ENCODE measurements around the gene FBXO41. TPM values are rescaled to one million over a fixed set of nuclear protein-coding genes. Genes with fewer than 3 reads are reported as not detected.

FBXO41 gene
- total RNA-seq, 1 donor from 2014 or later: 10.1 TPM

- H3K27ac Mint-ChIP-seq (ENCODE audit: unreplicated experiment): no peak overlapping the region
- H3K4me1 ChIP-seq (ENCODE audit: insufficient read depth, low read length): no peaks in the 10 kb centered on the region
- H3K27ac ChIP-seq (ENCODE audit: low read depth, low read length): no peak overlapping the region
- H3K79me2 ChIP-seq (ENCODE audit: insufficient read depth, low read length): no peaks in the 10 kb centered on the region
- H3K9me3 ChIP-seq (ENCODE audit: insufficient read depth, low read depth, low read length): no peaks in the 10 kb centered on the region
- H2AFZ ChIP-seq (ENCODE audit: low read depth, low read length): no peak overlapping the region
- FAIRE-seq (no peak), DNase-seq (ENCODE audit: low read depth) (no peak)
- no peak for TF ChIP-seq CTCF (IDR thresholded peaks at IDR 0.05; ENCODE audit: insufficient read depth, low read depth, low read length)
- no peak for TF ChIP-seq EZH2 (IDR thresholded peaks at IDR 0.05; ENCODE audit: insufficient read depth, low read length)
- peaks cover 15% of the 10 kb centered on the region for H3K36me3 Mint-ChIP-seq (ENCODE audit: low read depth, unreplicated experiment)
- H3K36me3 ChIP-seq (ENCODE audit: insufficient read depth, low read length): no peaks in the 10 kb centered on the region
- H3K4me3 ChIP-seq (ENCODE audit: insufficient read depth, low read depth, low read length): no peak overlapping the region
- H3K27me3 ChIP-seq (ENCODE audit: insufficient read depth, low read length): no peaks in the 10 kb centered on the region
- no peak overlapping the region for H3K4me2 ChIP-seq (ENCODE audit: low read length)
- no peaks in the 10 kb centered on the region for H3K9me3 Mint-ChIP-seq (ENCODE audit: unreplicated experiment)
- no peaks in the 10 kb centered on the region for H3K4me1 Mint-ChIP-seq (ENCODE audit: low read depth, unreplicated experiment)
- H4K20me1 ChIP-seq (ENCODE audit: insufficient read depth, low read length): peaks cover 26% of the 10 kb centered on the region
- H3K9ac ChIP-seq (ENCODE audit: low read length): no peak overlapping the region
- no peaks in the 10 kb centered on the region for H3K27me3 Mint-ChIP-seq (ENCODE audit: low read depth, unreplicated experiment)
- no peak overlapping the region for H3K4me3 Mint-ChIP-seq (ENCODE audit: unreplicated experiment)
Measured at GRCh38 chr2:73259276-73259675, 25.0 kb downstream of the FBXO41 start.

GRCh38 chr2:73258913-73259215 is 25.4 kb downstream of the FBXO41 start:
- TF ChIP-seq CTCF (IDR thresholded peaks at IDR 0.05; ENCODE audit: insufficient read depth, low read depth, low read length) (no peak), EZH2 (IDR thresholded peaks at IDR 0.05; ENCODE audit: insufficient read depth, low read length) (no peak)
- Histone ChIP-seq H3K4me1 (ENCODE audit: insufficient read depth, low read length) (no peaks in the 10 kb centered on the region), H3K27me3 (ENCODE audit: insufficient read depth, low read length) (no peaks in the 10 kb centered on the region), H4K20me1 (ENCODE audit: insufficient read depth, low read length) (peaks cover 30% of the 10 kb centered on the region), H3K79me2 (ENCODE audit: insufficient read depth, low read length) (no peaks in the 10 kb centered on the region), H3K4me3 (ENCODE audit: insufficient read depth, low read depth, low read length) (no peak overlapping the region), H3K27ac (ENCODE audit: low read depth, low read length) (no peak overlapping the region), H3K36me3 (ENCODE audit: insufficient read depth, low read length) (peaks cover 3% of the 10 kb centered on the region), H3K4me2 (ENCODE audit: low read length) (no peak overlapping the region), H3K9me3 (ENCODE audit: insufficient read depth, low read depth, low read length) (no peaks in the 10 kb centered on the region), H3K9ac (ENCODE audit: low read length) (no peak overlapping the region), H2AFZ (ENCODE audit: low read depth, low read length) (no peak overlapping the region)
- Mint-ChIP-seq H3K36me3 (ENCODE audit: low read depth, unreplicated experiment) (peaks cover 12% of the 10 kb centered on the region), H3K27ac (ENCODE audit: unreplicated experiment) (no peak overlapping the region), H3K4me3 (ENCODE audit: unreplicated experiment) (no peak overlapping the region), H3K27me3 (ENCODE audit: low read depth, unreplicated experiment) (no peaks in the 10 kb centered on the region), H3K9me3 (ENCODE audit: unreplicated experiment) (no peaks in the 10 kb centered on the region), H3K4me1 (ENCODE audit: low read depth, unreplicated experiment) (no peaks in the 10 kb centered on the region)
- DNase-seq (ENCODE audit: low read depth) (no peak), FAIRE-seq (no peak)

GRCh38 chr2:73258186-73258912 is 25.9 kb downstream of the FBXO41 start:
- no peak overlapping the region for H3K27ac ChIP-seq (ENCODE audit: low read depth, low read length)
- H3K4me3 ChIP-seq (ENCODE audit: insufficient read depth, low read depth, low read length): no peak overlapping the region
- no peak overlapping the region for H2AFZ ChIP-seq (ENCODE audit: low read depth, low read length)
- TF ChIP-seq CTCF (IDR thresholded peaks at IDR 0.05; ENCODE audit: insufficient read depth, low read depth, low read length): no peak
- no peak for TF ChIP-seq EZH2 (IDR thresholded peaks at IDR 0.05; ENCODE audit: insufficient read depth, low read length)
- no peak overlapping the region for H3K9ac ChIP-seq (ENCODE audit: low read length)
- H3K79me2 ChIP-seq (ENCODE audit: insufficient read depth, low read length): no peaks in the 10 kb centered on the region
- H3K9me3 ChIP-seq (ENCODE audit: insufficient read depth, low read depth, low read length): no peaks in the 10 kb centered on the region
- Mint-ChIP-seq H3K4me1 (ENCODE audit: low read depth, unreplicated experiment) (no peaks in the 10 kb centered on the region), H3K9me3 (ENCODE audit: unreplicated experiment) (no peaks in the 10 kb centered on the region), H3K27ac (ENCODE audit: unreplicated experiment) (no peak overlapping the region), H3K27me3 (ENCODE audit: low read depth, unreplicated experiment) (no peaks in the 10 kb centered on the region), H3K4me3 (ENCODE audit: unreplicated experiment) (no peak overlapping the region), H3K36me3 (ENCODE audit: low read depth, unreplicated experiment) (peaks cover 13% of the 10 kb centered on the region)
- FAIRE-seq (no peak), DNase-seq (ENCODE audit: low read depth) (no peak)
- no peaks in the 10 kb centered on the region for H3K4me1 ChIP-seq (ENCODE audit: insufficient read depth, low read length)
- no peak overlapping the region for H3K4me2 ChIP-seq (ENCODE audit: low read length)
- peaks cover 35% of the 10 kb centered on the region for H4K20me1 ChIP-seq (ENCODE audit: insufficient read depth, low read length)
- H3K36me3 ChIP-seq (ENCODE audit: insufficient read depth, low read length): peaks cover 8% of the 10 kb centered on the region
- H3K27me3 ChIP-seq (ENCODE audit: insufficient read depth, low read length): no peaks in the 10 kb centered on the region

Measured in astrocyte (in vitro differentiated cells and primary cell).